NCI-H510A (cell line): ENCODE results near the gene C14orf132.

Experiments used
- DNase-seq: peaks from one replicate; lab custom pipeline; 2025; lab: John Stamatoyannopoulos, UW

Gene C14orf132

GRCh38 chr14:96098309-96098998 is 59.3 kb downstream of the C14orf132 start:
- peak; percentile 74 for DNase-seq

GRCh38 chr14:96098999-96099335 is 59.8 kb downstream of the C14orf132 start:
- DNase-seq = no peak

GRCh38 chr14:96100161-96101064 is 61.3 kb downstream of the C14orf132 start:
- DNase-seq = peak; percentile 63

GRCh38 chr14:96102081-96102856 is 63.1 kb downstream of the C14orf132 start:
- no peak for DNase-seq

GRCh38 chr14:96103075-96103474 is 63.9 kb downstream of the C14orf132 start:
- no peak for DNase-seq

- DNase-seq = no peak
Measured at GRCh38 chr14:96103560-96104460, 64.6 kb downstream of the C14orf132 start.

DNA sequence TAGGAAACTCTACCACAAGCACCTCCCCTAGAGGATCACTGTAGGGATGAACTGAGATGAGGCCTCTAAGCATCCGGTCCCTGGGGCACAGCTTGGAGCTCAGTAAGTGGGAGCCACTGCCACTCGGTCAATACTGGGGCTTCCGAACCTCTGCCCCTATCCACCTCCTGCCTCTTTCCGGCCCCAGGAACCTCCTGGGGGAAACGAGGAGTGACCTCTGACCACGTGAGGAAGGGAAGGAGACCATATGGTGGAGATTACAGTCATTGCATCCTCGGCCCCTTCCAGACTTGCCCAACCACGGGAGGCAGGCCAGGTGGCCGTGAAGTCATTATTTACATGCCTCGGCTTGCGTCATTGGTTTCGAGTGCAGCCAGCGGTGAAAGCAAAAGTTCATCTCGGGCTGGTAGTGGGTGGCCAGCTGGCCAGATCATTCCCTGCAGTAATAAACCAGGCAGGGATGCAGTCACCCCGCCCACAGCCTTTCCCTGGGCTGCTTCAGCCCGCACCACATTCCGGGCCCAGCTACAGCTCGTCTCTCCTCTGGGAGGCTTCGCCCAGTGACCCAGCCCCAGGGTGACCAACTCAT is 65.4 kb downstream of the C14orf132 start:
- peak; percentile 89 for DNase-seq

GRCh38 chr14:96105089-96105925 is 66.1 kb downstream of the C14orf132 start:
- DNase-seq = no peak

GRCh38 chr14:96105926-96106441 is 66.8 kb downstream of the C14orf132 start:
- peak; percentile 21 for DNase-seq

DNA sequence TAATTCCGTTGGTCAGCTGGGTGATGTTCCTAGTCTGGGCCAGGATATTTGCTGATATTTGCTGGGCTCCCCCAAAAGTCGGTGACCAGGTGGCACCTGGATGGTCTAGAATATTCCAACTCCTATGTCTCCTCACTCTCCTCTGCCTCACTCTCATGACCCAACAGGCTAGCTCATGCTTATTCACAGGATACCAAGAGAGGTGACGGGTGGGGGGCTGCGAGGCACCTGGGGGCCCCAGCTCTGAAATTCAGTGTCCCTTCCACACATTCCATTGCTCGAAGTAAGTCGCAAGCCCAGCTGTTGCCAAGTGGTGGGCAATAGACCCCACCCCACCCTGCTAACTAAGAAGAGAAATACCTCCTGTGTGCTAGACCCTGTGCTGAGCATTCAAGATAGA is 67.7 kb downstream of the C14orf132 start:
- DNase-seq = no peak

- no peak for DNase-seq
Measured at GRCh38 chr14:96108061-96108795, 69.1 kb downstream of the C14orf132 start.

GRCh38 chr14:96108911-96109310 is 69.7 kb downstream of the C14orf132 start:
- DNase-seq = no peak

DNA sequence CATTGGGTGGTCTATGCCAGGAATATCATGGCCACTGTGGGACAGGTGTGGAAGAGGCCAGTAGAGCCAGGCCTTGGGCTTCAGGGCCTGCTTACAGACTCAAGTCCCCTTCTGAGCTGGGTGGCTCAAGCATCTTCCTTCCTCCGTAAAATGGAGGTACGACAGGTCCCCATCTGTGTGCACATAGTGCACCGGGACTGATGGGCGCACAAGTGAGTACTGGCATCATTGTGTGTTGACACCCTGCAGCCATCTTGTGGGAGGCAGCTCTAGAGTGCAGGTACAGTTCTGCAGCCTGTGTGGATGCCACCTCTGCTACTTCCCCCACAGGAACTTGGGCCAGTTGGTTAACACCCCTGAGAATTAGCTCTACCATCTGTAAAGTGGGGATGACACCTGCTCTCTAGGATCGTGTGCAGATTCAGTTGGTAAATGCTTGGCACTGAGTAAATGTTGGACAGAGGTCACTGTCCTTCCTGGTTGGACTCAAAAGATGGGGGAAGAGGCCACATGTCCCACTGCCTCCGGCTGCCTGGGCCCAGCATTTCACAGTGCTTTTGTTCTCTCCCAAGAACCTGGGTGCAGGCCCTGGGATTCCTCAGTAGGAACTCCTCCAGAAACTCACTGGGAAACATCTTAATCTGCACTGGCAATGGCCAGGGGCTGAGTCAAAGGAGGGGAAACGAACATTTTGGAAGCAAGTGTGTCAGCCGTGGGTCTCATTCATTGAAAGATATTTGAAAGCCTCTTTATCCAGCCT is 70.6 kb downstream of the C14orf132 start:
- DNase-seq = no peak

- DNase-seq = no peak
Measured at GRCh38 chr14:96112032-96112431, 72.9 kb downstream of the C14orf132 start.

DNA sequence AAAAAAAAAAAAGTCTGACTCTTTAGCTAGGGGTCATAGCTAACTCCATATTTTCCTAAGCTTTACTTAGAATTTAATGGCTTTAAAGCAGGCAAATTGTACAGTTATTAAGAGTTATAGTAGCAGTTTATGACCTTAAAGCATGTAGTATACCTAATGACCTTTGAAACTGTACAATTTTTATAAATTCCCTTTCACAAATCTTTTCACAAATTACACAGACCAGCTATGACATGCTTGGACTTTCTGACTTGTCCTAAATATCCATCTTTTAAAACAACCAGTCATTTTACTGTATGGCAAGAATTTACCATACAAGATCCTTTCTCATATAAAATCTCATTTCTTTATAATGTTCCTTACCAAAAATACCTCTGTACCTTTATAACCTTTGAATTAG is 74.8 kb downstream of the C14orf132 start:
- DNase-seq = no peak

- DNase-seq = peak; percentile 55
Measured at GRCh38 chr14:96117101-96117897, 78.1 kb downstream of the C14orf132 start.

DNA sequence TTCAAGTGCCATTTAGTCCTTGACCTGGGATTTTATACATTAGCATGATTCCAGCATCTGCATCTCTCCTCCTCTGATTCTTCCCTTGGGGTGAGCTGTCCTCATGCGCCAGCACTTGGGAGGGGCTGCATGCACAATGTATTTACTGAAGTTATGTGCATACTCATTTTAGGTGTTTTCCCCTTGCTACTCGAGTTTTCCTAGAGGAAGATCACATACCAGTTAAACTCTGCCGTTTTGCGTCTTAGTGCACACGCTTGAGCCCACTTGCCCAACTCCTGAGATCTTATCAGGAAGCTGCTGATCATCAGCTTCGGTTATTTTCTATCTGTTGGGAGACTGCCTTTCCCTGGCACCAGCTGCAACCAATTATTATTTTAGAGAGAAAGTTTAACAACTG is 78.8 kb downstream of the C14orf132 start:
- DNase-seq = no peak

- DNase-seq = no peak
Measured at GRCh38 chr14:96118391-96118790, 79.2 kb downstream of the C14orf132 start.
